SU-DHL-6 (cell line): ENCODE data around the gene GRAP2.

ENCODE experiments used
- EZH2phosphoT487 ChIP-seq: fragments of 200-600 bp; sonication (generic), shearing (Covaris generic); conservative IDR thresholded peaks from 2 replicates; pipeline ENCODE4 v1.6.1; 2018; ENCODE audit warnings: mild to moderate bottlenecking, antibody characterized with exemption, low read length, moderate library complexity, mixed read lengths
- TF ChIP-seq, protein P1 (sequence below): fragments of 200-600 bp; sonication (generic); IDR thresholded peaks from one replicate; pipeline ENCODE4 v1.5.1; 2017; ENCODE audit warnings: antibody characterized with exemption, mild to moderate bottlenecking, low read length, moderate library complexity; ENCODE audit not compliant: insufficient read depth, poor library complexity, severe bottlenecking

DNA sequence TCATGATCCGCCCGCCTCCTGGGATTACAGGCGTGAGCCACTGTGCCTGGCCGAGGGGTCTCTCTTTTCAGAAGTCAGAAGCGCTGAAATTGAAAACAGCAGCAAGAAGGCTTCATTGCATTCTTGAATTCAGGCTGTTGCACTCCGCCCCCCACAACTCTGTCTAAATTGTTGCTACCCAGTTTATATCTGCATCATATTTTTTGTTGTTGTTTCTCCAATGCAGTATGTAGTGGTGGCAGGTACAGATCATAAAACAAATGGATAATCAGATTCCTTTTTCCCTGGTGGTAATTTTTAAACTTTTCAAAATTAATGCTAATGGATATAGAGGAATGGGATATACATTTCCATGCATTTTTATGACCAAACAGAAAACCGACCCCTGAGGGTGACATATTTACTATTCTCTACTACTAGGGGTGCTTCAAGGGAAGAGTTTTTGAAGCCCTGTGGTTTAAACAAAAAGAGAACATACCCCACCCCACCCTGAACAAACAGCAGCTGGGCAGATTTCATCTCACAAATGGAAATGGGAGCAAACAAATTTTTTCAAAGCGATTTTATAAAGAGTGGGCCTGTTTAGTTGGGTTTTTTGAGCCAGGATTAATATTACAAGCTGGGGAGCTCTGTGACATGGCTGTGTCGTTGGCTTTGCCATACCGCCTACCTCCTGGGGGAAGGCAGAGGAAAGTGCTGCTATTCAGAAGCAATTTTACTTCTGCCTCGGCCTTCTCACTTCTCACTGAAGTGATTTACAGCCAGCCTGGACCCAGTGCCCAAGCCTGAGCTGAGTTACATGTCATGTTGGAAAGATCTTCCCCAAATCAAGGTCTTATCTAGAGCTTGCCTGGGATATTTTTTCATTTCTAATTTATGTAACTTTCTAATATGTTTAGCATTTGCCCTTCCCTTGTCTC, 43.3 kb downstream of the GRAP2 start:
- TF ChIP-seq, protein P1, sequence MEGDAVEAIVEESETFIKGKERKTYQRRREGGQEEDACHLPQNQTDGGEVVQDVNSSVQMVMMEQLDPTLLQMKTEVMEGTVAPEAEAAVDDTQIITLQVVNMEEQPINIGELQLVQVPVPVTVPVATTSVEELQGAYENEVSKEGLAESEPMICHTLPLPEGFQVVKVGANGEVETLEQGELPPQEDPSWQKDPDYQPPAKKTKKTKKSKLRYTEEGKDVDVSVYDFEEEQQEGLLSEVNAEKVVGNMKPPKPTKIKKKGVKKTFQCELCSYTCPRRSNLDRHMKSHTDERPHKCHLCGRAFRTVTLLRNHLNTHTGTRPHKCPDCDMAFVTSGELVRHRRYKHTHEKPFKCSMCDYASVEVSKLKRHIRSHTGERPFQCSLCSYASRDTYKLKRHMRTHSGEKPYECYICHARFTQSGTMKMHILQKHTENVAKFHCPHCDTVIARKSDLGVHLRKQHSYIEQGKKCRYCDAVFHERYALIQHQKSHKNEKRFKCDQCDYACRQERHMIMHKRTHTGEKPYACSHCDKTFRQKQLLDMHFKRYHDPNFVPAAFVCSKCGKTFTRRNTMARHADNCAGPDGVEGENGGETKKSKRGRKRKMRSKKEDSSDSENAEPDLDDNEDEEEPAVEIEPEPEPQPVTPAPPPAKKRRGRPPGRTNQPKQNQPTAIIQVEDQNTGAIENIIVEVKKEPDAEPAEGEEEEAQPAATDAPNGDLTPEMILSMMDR = no peak
- TF ChIP-seq EZH2phosphoT487 = no peak
